H1 (cell line): Measurements from ENCODE around the gene VPS37D. TPM values are rescaled to one million over a fixed set of nuclear protein-coding genes. Genes with fewer than 3 reads are reported as not detected.
A peak's percentile ranks its signal among the peaks of the same experiment; 100 is the strongest.

ENCODE experiments used
- ASH2L ChIP-seq: fragments of 200-600, 300-600 bp; sonication (generic); IDR thresholded peaks from one replicate; pipeline ENCODE4 v1.7.1; 2017; ENCODE audit warnings: low read length
- BACH1 ChIP-seq: IDR thresholded peaks from 2 replicates; pipeline ENCODE4 v1.6.1; 2012; ENCODE audit warnings: low read length, improper control_type of control experiment
- BCL11A ChIP-seq, 2 experiments: IDR thresholded peaks; one replicate each; pipeline ENCODE4 v1.6.1; 2011; ENCODE audit warnings: low read depth in 2 of 2, low read length in 2 of 2, mild to moderate bottlenecking in 2 of 2
- CBX5 ChIP-seq: fragments of 300-800, 300-1000 bp; sonication (generic); IDR thresholded peaks from 2 replicates; pipeline ENCODE4 v1.7.1; 2016; ENCODE audit warnings: antibody characterized with exemption, low read length, low read depth
- CHD1 ChIP-seq: IDR thresholded peaks from 2 replicates; pipeline ENCODE4 v1.6.1; 2012; ENCODE audit warnings: low read depth, low read length, improper control_type of control experiment
- CTCF ChIP-seq, 3 experiments: IDR thresholded peaks; 1 replicate in 2 of 3; 2 replicates in 1 of 3; pipeline versions ENCODE4 v1.5.1 to v1.6.1; 2011; ENCODE audit warnings: low read length in 3 of 3, mild to moderate bottlenecking in 3 of 3, inconsistent platforms in 2 of 3, low read depth in 1 of 3, moderate library complexity in 1 of 3; ENCODE audit not compliant: insufficient read depth in 1 of 3; ENCODE audit errors: control extremely low read depth in 1 of 3
- EP300 ChIP-seq, 2 experiments: IDR thresholded peaks; 1 replicate in 1 of 2; 2 replicates in 1 of 2; pipeline ENCODE4 v1.6.1; 2011 to 2012; ENCODE audit warnings: low read depth in 2 of 2, low read length in 2 of 2, mild to moderate bottlenecking in 2 of 2, borderline replicate concordance in 1 of 2, inconsistent platforms in 1 of 2, moderate library complexity in 1 of 2
- FOSL1 ChIP-seq: IDR thresholded peaks from 2 replicates; pipeline ENCODE4 v1.6.1; 2011; ENCODE audit warnings: mild to moderate bottlenecking, low read depth, low read length, moderate library complexity; ENCODE audit not compliant: insufficient read depth
- HDAC2 ChIP-seq, 2 experiments: fragments of 300-600 bp in 1 of 2; sonication (generic) in 1 of 2; IDR thresholded peaks; 2 replicates each; pipeline ENCODE4 v1.6.1; 2011 to 2012; ENCODE audit warnings: low read depth in 2 of 2, low read length in 2 of 2, mild to moderate bottlenecking in 2 of 2, moderate library complexity in 2 of 2, borderline replicate concordance in 1 of 2, inconsistent platforms in 1 of 2
- JUND ChIP-seq: IDR thresholded peaks from 2 replicates; pipeline ENCODE4 v1.6.1; 2011; ENCODE audit warnings: mild to moderate bottlenecking, improper control_type of control experiment, low read length
- KDM1A ChIP-seq: fragments of 200-600, 300-600 bp; sonication (generic); IDR thresholded peaks from 2 replicates; pipeline ENCODE4 v1.7.1; 2016; ENCODE audit warnings: mild to moderate bottlenecking, low read length, borderline replicate concordance
- KDM5A ChIP-seq: fragments of 200-600 bp; IDR thresholded peaks from 2 replicates; pipeline ENCODE4 v1.7.1; 2012; ENCODE audit warnings: mild to moderate bottlenecking, low read length, inconsistent platforms, mixed read lengths
- MAFK ChIP-seq: IDR thresholded peaks from 2 replicates; pipeline ENCODE4 v1.6.1; 2012; ENCODE audit warnings: low read depth, mild to moderate bottlenecking, improper control_type of control experiment, low read length
- NRF1 ChIP-seq: IDR thresholded peaks from 2 replicates; pipeline ENCODE4 v1.6.1; 2011; ENCODE audit warnings: mild to moderate bottlenecking, low read depth, low read length, improper control_type of control experiment
- PHF8 ChIP-seq: fragments of 200-600 bp; sonication (generic); conservative IDR thresholded peaks from 2 replicates; pipeline ENCODE4 v1.7.1; 2012; ENCODE audit warnings: low read depth, mild to moderate bottlenecking, inconsistent platforms, low read length, moderate library complexity
- POLR2AphosphoS5 ChIP-seq: IDR thresholded peaks from 2 replicates; pipeline ENCODE4 v1.6.1; 2011; ENCODE audit warnings: low read depth, low read length
- SP2 ChIP-seq: IDR thresholded peaks from 2 replicates; pipeline ENCODE4 v1.6.1; 2012; ENCODE audit warnings: mild to moderate bottlenecking, low read length, inconsistent platforms
- SP4 ChIP-seq: IDR thresholded peaks from 2 replicates; pipeline ENCODE4 v1.6.1; 2012; ENCODE audit warnings: low read length, inconsistent platforms
- TAF1 ChIP-seq: IDR thresholded peaks from 2 replicates; pipeline ENCODE4 v1.6.1; 2011; ENCODE audit warnings: mild to moderate bottlenecking, low read depth, low read length
- TAF7 ChIP-seq: optimal IDR thresholded peaks from 2 replicates; pipeline ENCODE3; 2011; ENCODE audit warnings: low read depth, mild to moderate bottlenecking, inconsistent platforms, low read length, moderate library complexity, borderline replicate concordance
- TEAD4 ChIP-seq: IDR thresholded peaks from 2 replicates; pipeline ENCODE4 v1.6.1; 2012; ENCODE audit warnings: low read depth, low read length, inconsistent platforms, mixed read lengths
- ZNF274 ChIP-seq: IDR thresholded peaks from 2 replicates; pipeline ENCODE4 v1.7.0; 2012; ENCODE audit warnings: low read length, borderline replicate concordance; ENCODE audit errors: extremely low read depth
- polyA plus RNA-seq, 7 experiments: library from polyadenylated mRNA; depleted of rRNA in 3 of 7; stranded (reverse) in 5 of 7; unstranded in 2 of 7; fragments of >200 nt in 5 of 7; fragments of 200-250 nt in 2 of 7; gene quantifications; 1 replicate in 5 of 7; 2 replicates in 1 of 7; 4 replicates in 1 of 7; pipeline versions ENCODE4 v1.2.1 to v1.2.3, GENCODE V29; 2011 to 2013; ENCODE audit warnings: missing spikeins in 2 of 7, mixed read lengths in 2 of 7
- total RNA-seq: library from RNA; stranded (reverse); fragmentation: NEBNext Ultra II Directional; extraction: Animal tissue kit (Norgen Biotek cat#: 25700); gene quantifications from 2 replicates; pipeline ENCODE4 v1.2.1, GENCODE V29; 2021

VPS37D gene
- total and polyA plus RNA-seq, 2 of the 8 experiments (the other 6 are each of a cell fraction or from before 2014, with no cell fraction given): 3.4 to 5.0 TPM

- peak in 1 of 3 experiments; percentile 15; a peak in 1 of 4 replicates for TF ChIP-seq CTCF (IDR thresholded peaks at IDR 0.05; ENCODE audit: control extremely low read depth in 1 of 3, insufficient read depth in 1 of 3, low read depth in 1 of 3, low read length in 3 of 3)
- TF ChIP-seq SP2: no peak
- no peak for TF ChIP-seq SP4
- no peak for TF ChIP-seq KDM1A
- no peak for TF ChIP-seq JUND
- no peak for TF ChIP-seq CHD1
- TF ChIP-seq BACH1: no peak
- TF ChIP-seq NRF1: no peak
- no peak for TF ChIP-seq TEAD4
- TF ChIP-seq BCL11A (IDR thresholded peaks at IDR 0.05; ENCODE audit: low read depth in 2 of 2, low read length in 2 of 2): no peak
- TF ChIP-seq EP300 (IDR thresholded peaks at IDR 0.05; ENCODE audit: borderline replicate concordance in 1 of 2, low read depth in 2 of 2, low read length in 2 of 2): no peak
- TF ChIP-seq PHF8: peak; percentile 54
- peak; percentile 29 for TF ChIP-seq ASH2L
- no peak for TF ChIP-seq POLR2AphosphoS5
- no peak for TF ChIP-seq CBX5
- TF ChIP-seq FOSL1: no peak
- no peak for TF ChIP-seq TAF7
- 0 out of 2 replicates have a peak, but pooled peaks have one; percentile 35 for TF ChIP-seq TAF1
- TF ChIP-seq MAFK: no peak
- no peak for TF ChIP-seq HDAC2 (IDR thresholded peaks at IDR 0.05; ENCODE audit: borderline replicate concordance in 1 of 2, low read depth in 2 of 2, low read length in 2 of 2)
- no peak for TF ChIP-seq KDM5A
- no peak for TF ChIP-seq ZNF274
These were observed 19.7 kb upstream of the VPS37D start (continued) for GRCh38 chr7:73647725-73648592.
